HL-60 (cell line): ENCODE data around the gene TSPAN31.
A peak's percentile ranks its signal among the peaks of the same experiment; 100 is the strongest.

Source experiments
- DNase-seq, 2 experiments: peaks; one replicate each; pipeline ENCODE4 v3.0.0-alpha.2; 2010 to 2020; ENCODE audit warnings: low read depth in 1 of 2, low spot score in 1 of 2
- H3K27ac ChIP-seq: fragments of 250-450 bp; sonication (Bioruptor Pico); replicated peaks from 2 replicates; pipeline ENCODE4 v1.5.1; 2020; ENCODE audit warnings: mild to moderate bottlenecking, moderate library complexity
- H3K27me3 ChIP-seq: fragments of 250-450 bp; sonication (Bioruptor Pico); 2 replicates; pipeline ENCODE4 v1.5.1; 2021; ENCODE audit warnings: mild to moderate bottlenecking, moderate library complexity; ENCODE audit not compliant: insufficient read depth, poor library complexity, severe bottlenecking
- H3K4me3 ChIP-seq: replicated peaks from 2 replicates; pipeline ENCODE4 v1.5.1; 2011; ENCODE audit warnings: mild to moderate bottlenecking, control low read depth, low read length; ENCODE audit not compliant: insufficient read depth
- GABPA ChIP-seq: IDR thresholded peaks from 2 replicates; pipeline ENCODE4 v1.6.1; 2012; ENCODE audit warnings: low read depth
- POLR2AphosphoS5 ChIP-seq: IDR thresholded peaks from 2 replicates; pipeline ENCODE4 v1.6.1; 2012; ENCODE audit warnings: low read depth
- REST ChIP-seq: IDR thresholded peaks from 2 replicates; pipeline ENCODE4 v1.6.1; 2012; ENCODE audit warnings: low read depth; ENCODE audit not compliant: insufficient replicate concordance
- SPI1 ChIP-seq: IDR thresholded peaks from 2 replicates; pipeline ENCODE4 v1.6.1; 2012; ENCODE audit warnings: low read depth, mild to moderate bottlenecking, borderline replicate concordance
- TF ChIP-seq, protein P1 (sequence below): IDR thresholded peaks from one replicate; pipeline ENCODE4 v1.5.1; 2011; ENCODE audit warnings: low read length, control low read depth, inconsistent platforms; ENCODE audit not compliant: insufficient read depth

Gene TSPAN31

GRCh38 chr12:57753756-57754337 lies 9.0 kb downstream of the TSPAN31 start:
- Histone ChIP-seq H3K27ac (no peak overlapping the region), H3K4me3 (no peak overlapping the region), H3K27me3 (peaks cover 3% of the 10 kb centered on the region)
- no peak for TF ChIP-seq POLR2AphosphoS5
- no peak for TF ChIP-seq GABPA
- TF ChIP-seq SPI1: no peak
- TF ChIP-seq, protein P1, sequence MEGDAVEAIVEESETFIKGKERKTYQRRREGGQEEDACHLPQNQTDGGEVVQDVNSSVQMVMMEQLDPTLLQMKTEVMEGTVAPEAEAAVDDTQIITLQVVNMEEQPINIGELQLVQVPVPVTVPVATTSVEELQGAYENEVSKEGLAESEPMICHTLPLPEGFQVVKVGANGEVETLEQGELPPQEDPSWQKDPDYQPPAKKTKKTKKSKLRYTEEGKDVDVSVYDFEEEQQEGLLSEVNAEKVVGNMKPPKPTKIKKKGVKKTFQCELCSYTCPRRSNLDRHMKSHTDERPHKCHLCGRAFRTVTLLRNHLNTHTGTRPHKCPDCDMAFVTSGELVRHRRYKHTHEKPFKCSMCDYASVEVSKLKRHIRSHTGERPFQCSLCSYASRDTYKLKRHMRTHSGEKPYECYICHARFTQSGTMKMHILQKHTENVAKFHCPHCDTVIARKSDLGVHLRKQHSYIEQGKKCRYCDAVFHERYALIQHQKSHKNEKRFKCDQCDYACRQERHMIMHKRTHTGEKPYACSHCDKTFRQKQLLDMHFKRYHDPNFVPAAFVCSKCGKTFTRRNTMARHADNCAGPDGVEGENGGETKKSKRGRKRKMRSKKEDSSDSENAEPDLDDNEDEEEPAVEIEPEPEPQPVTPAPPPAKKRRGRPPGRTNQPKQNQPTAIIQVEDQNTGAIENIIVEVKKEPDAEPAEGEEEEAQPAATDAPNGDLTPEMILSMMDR: no peak
- no peak for DNase-seq

DNA sequence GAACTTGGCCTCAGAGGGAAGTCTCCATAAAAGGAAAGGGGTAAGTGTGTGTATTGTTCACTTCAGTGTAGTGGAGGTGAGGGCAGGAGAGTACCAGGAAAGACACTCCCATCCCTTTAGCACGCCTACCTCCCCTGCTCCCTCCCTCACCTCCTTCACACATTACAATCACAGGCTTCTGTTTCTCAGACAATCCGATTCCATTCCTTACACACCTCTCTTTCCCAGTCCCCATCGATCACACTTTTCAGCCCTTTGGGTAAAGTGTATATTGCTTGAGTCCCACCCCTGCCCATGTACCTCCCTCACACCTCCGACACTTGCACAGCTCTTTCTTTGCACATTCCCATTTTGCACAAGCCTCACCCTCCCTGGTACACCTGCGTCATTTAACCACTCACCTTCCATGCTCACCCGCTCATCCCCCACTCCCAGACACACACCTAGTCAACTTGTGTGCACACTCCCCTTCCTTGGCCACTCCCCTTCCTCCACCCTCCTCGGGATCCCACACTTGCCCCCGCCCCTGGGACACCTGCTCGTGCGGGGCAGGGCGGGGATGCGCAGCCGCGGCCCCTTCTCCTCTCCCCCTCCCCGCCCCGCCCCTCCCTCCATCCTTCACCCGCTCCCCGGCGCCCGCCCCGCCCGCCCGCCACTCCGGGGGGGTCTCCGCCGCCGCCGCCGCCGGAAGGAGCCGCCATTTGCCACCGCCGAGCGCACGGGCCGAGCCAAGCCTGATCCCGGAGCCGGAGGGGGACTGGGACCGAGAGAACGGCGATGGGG lies 9.8 kb downstream of the TSPAN31 start, which contains the start of gene MARCHF9:
Gene MARCHF9 (plus strand): TSS at position 693 of the 783 bp plus-strand sequence. CDS start 426 bp downstream, outside the sequence.
- Histone ChIP-seq H3K27ac (no peak within 1 kb of the TSS), H3K27me3 (peaks cover 3% of the 10 kb centered on the region), H3K4me3 (peak within 1 kb of the TSS; percentile 68)
- no peak for TF ChIP-seq GABPA
- TF ChIP-seq, protein P1: no peak
- TF ChIP-seq POLR2AphosphoS5: no peak
- no peak for TF ChIP-seq SPI1
- no peak for TF ChIP-seq REST
- DNase-seq: peak; percentile 63

DNA sequence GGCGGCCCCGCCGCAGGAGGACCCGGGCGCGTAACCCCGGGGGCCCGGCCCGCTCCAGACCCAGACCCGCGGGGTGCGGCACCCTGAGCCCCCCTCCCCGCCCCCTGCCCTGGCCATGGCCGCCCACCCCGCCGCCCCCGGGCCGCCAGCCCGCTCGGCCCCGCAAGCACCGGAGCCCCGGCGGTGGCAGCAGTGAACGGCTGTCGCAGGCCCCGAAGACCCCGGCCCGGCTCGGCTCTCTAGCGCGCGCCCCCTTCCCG lies 10.3 kb downstream of the TSPAN31 start:
- TF ChIP-seq POLR2AphosphoS5: no peak
- TF ChIP-seq, protein P1: no peak
- TF ChIP-seq REST: no peak
- TF ChIP-seq GABPA: no peak
- TF ChIP-seq SPI1: no peak
- Histone ChIP-seq H3K27ac (no peak overlapping the region), H3K27me3 (peaks cover 3% of the 10 kb centered on the region), H3K4me3 (peak overlapping the region; percentile 68)
- no peak for DNase-seq
